Endodermal cell (in vitro differentiated cells): Measurements from ENCODE around the gene PLEKHJ1. TPM values are rescaled to one million over a fixed set of nuclear protein-coding genes. Genes with fewer than 3 reads are reported as not detected.

Experiments used
- DNase-seq: peaks from one replicate; pipeline ENCODE4 v3.0.0-alpha.2; 2017
- H3K27ac ChIP-seq: 2 replicates; pipeline ENCODE4 v1.5.1; 2013; ENCODE audit warnings: mild to moderate bottlenecking, low read depth, low read length, moderate library complexity
- H3K27me3 ChIP-seq: 2 replicates; pipeline ENCODE4 v1.6.1; 2013; ENCODE audit warnings: mild to moderate bottlenecking, low read length, moderate library complexity; ENCODE audit not compliant: insufficient read depth, control insufficient read depth, poor library complexity, severe bottlenecking
- H3K36me3 ChIP-seq: 2 replicates; pipeline ENCODE4 v1.7.0; 2013; ENCODE audit warnings: mild to moderate bottlenecking, low read length, moderate library complexity; ENCODE audit not compliant: control insufficient read depth, insufficient read depth
- H3K4me1 ChIP-seq: one replicate; pipeline ENCODE4 v1.7.0; 2013; ENCODE audit warnings: low read length; ENCODE audit not compliant: control insufficient read depth, insufficient read depth
- H3K4me3 ChIP-seq: 2 replicates; pipeline ENCODE4 v1.5.1; 2013; ENCODE audit warnings: mild to moderate bottlenecking, low read length, moderate library complexity
- H3K9ac ChIP-seq: 2 replicates; pipeline ENCODE4 v1.6.1; 2013; ENCODE audit warnings: mild to moderate bottlenecking, low read length, moderate library complexity; ENCODE audit not compliant: poor library complexity, severe bottlenecking; ENCODE audit errors: extremely low read depth
- H3K9me3 ChIP-seq: 2 replicates; pipeline ENCODE4 v1.6.1; 2013; ENCODE audit warnings: mild to moderate bottlenecking, low read length, moderate library complexity; ENCODE audit not compliant: control insufficient read depth
- H3K27ac Mint-ChIP-seq: 2 replicates; pipeline ENCODE4 v1.8.0; 2020; ENCODE audit warnings: mixed read lengths
- H3K27me3 Mint-ChIP-seq: 2 replicates; pipeline ENCODE4 v1.8.0; 2021; ENCODE audit warnings: mild to moderate bottlenecking, mixed read lengths; ENCODE audit not compliant: insufficient read depth
- H3K36me3 Mint-ChIP-seq: 2 replicates; pipeline ENCODE4 v1.8.0; 2020; ENCODE audit warnings: low read depth, mixed read lengths
- H3K4me1 Mint-ChIP-seq: 2 replicates; pipeline ENCODE4 v1.8.0; 2020; ENCODE audit warnings: mixed read lengths
- H3K4me3 Mint-ChIP-seq: 2 replicates; pipeline ENCODE4 v1.8.0; 2020; ENCODE audit warnings: mild to moderate bottlenecking, moderate library complexity, mixed read lengths
- H3K9me3 Mint-ChIP-seq: 2 replicates; pipeline ENCODE4 v1.8.0; 2020; ENCODE audit warnings: mild to moderate bottlenecking, mixed read lengths
- CTCF ChIP-seq: fragments of 200-600 bp; sonication (generic); conservative IDR thresholded peaks from 2 replicates; pipeline ENCODE4 v1.5.0; 2021; ENCODE audit warnings: antibody characterized with exemption, mild to moderate bottlenecking
- WGBS, 2 experiments: methylation state at CpG; one replicate each; pipeline versions ENCODE4 v1.1.5 to v1.1.7; 2013; ENCODE audit warnings: missing lambda C conversion rate in 2 of 2, mixed read lengths in 1 of 2; ENCODE audit not compliant: insufficient coverage in 1 of 2, insufficient read length in 1 of 2; 5-methylcytosine and 5-hydroxymethylcytosine counted together
- total RNA-seq, 2 donors: library from RNA; stranded (reverse); fragmentation: NEBNext Ultra II Directional in 1 of 2; extraction: Animal tissue kit (Norgen Biotek cat#: 25700) in 1 of 2; gene quantifications; 2 replicates in 1 of 2; 3 replicates in 1 of 2; pipeline ENCODE4 v1.2.1, GENCODE V29; 2021

PLEKHJ1 gene
- total RNA-seq, 2 donors from 2014 or later = 146 to 192 TPM

- no peak for TF ChIP-seq CTCF
- no peaks in the 10 kb centered on the region for H3K36me3 ChIP-seq
- Mint-ChIP-seq H3K9me3 (no peaks in the 10 kb centered on the region), H3K4me3 (no peak overlapping the region), H3K27me3 (peaks cover 31% of the 10 kb centered on the region), H3K27ac (no peak overlapping the region), H3K36me3 (no peaks in the 10 kb centered on the region), H3K4me1 (no peaks in the 10 kb centered on the region)
- H3K9ac ChIP-seq = no peak overlapping the region
- no peaks in the 10 kb centered on the region for H3K4me1 ChIP-seq
- H3K27ac ChIP-seq = no peak overlapping the region
- WGBS, 2 experiments = 83 to 89% methylated on average over 19 to 25 of the region's 26 CpGs
- no peak for DNase-seq
- H3K9me3 ChIP-seq = no peaks in the 10 kb centered on the region
- no peak overlapping the region for H3K4me3 ChIP-seq
- peaks cover 26% of the 10 kb centered on the region for H3K27me3 ChIP-seq
Measured at GRCh38 chr19:2280633-2281264, 44.6 kb upstream of the PLEKHJ1 start.

- no peak for TF ChIP-seq CTCF
- H3K4me3 ChIP-seq = no peak overlapping the region
- H3K36me3 Mint-ChIP-seq = peaks cover 10% of the 10 kb centered on the region
- H3K27me3 Mint-ChIP-seq = peaks cover 17% of the 10 kb centered on the region
- H3K9me3 ChIP-seq = no peaks in the 10 kb centered on the region
- no peak overlapping the region for H3K9ac ChIP-seq
- H3K4me1 Mint-ChIP-seq = peaks cover 7% of the 10 kb centered on the region
- H3K27me3 ChIP-seq = peaks cover 19% of the 10 kb centered on the region
- DNase-seq = no peak
- no peaks in the 10 kb centered on the region for H3K4me1 ChIP-seq
- H3K9me3 Mint-ChIP-seq = no peaks in the 10 kb centered on the region
- H3K27ac Mint-ChIP-seq = no peak overlapping the region
- H3K4me3 Mint-ChIP-seq = no peak overlapping the region
- H3K27ac ChIP-seq = no peak overlapping the region
- peaks cover 8% of the 10 kb centered on the region for H3K36me3 ChIP-seq
- 94 to 98% methylated on average over 25 to 33 of the region's 33 CpGs for WGBS, 2 experiments
Measured at GRCh38 chr19:2278459-2279158, 42.5 kb upstream of the PLEKHJ1 start.

GRCh38 chr19:2277138-2277537 is 41.0 kb upstream of the PLEKHJ1 start:
- 88 to 94% methylated on average over 6 to 9 of the region's 9 CpGs for WGBS, 2 experiments
- Mint-ChIP-seq H3K27me3 (peaks cover 5% of the 10 kb centered on the region), H3K9me3 (no peaks in the 10 kb centered on the region), H3K4me1 (peaks cover 9% of the 10 kb centered on the region), H3K27ac (peak overlapping the region; percentile 58), H3K4me3 (no peak overlapping the region), H3K36me3 (peaks cover 13% of the 10 kb centered on the region)
- no peak for TF ChIP-seq CTCF
- Histone ChIP-seq H3K27ac (no peak overlapping the region), H3K9me3 (no peaks in the 10 kb centered on the region), H3K27me3 (peaks cover 7% of the 10 kb centered on the region), H3K36me3 (peaks cover 13% of the 10 kb centered on the region), H3K4me3 (no peak overlapping the region), H3K9ac (no peak overlapping the region), H3K4me1 (peaks cover 3% of the 10 kb centered on the region)
- DNase-seq = no peak
